BLaER1 (cell line): ENCODE measurements around the gene TTC39C.

Source experiments
- H3K27ac ChIP-seq: shearing (Covaris generic); formaldehyde crosslinking; 2 replicates; pipeline ENCODE4 v1.8.1; 2022
- H3K27me3 ChIP-seq: shearing (Covaris generic); formaldehyde crosslinking; 2 replicates; pipeline ENCODE4 v1.8.1; 2022
- H3K36me3 ChIP-seq: shearing (Covaris generic); formaldehyde crosslinking; 2 replicates; pipeline ENCODE4 v1.8.1; 2022
- H3K4me1 ChIP-seq: shearing (Covaris generic); formaldehyde crosslinking; 2 replicates; pipeline ENCODE4 v1.8.1; 2022
- H3K4me2 ChIP-seq: shearing (Covaris generic); formaldehyde crosslinking; 2 replicates; pipeline ENCODE4 v1.8.1; 2022
- H3K4me3 ChIP-seq: shearing (Covaris generic); formaldehyde crosslinking; 2 replicates; pipeline ENCODE4 v1.8.1; 2022
- H3K9ac ChIP-seq: shearing (Covaris generic); formaldehyde crosslinking; 2 replicates; pipeline ENCODE4 v1.8.1; 2022
- H3K9me3 ChIP-seq: shearing (Covaris generic); formaldehyde crosslinking; 2 replicates; pipeline ENCODE4 v1.8.1; 2022
- H4K20me1 ChIP-seq: shearing (Covaris generic); formaldehyde crosslinking; 2 replicates; pipeline ENCODE4 v1.8.1; 2022
- Cebpa-rat ChIP-seq: shearing (Covaris generic); IDR thresholded peaks from 2 replicates; pipeline ENCODE4 v1.8.1; 2022

Gene TTC39C

DNA sequence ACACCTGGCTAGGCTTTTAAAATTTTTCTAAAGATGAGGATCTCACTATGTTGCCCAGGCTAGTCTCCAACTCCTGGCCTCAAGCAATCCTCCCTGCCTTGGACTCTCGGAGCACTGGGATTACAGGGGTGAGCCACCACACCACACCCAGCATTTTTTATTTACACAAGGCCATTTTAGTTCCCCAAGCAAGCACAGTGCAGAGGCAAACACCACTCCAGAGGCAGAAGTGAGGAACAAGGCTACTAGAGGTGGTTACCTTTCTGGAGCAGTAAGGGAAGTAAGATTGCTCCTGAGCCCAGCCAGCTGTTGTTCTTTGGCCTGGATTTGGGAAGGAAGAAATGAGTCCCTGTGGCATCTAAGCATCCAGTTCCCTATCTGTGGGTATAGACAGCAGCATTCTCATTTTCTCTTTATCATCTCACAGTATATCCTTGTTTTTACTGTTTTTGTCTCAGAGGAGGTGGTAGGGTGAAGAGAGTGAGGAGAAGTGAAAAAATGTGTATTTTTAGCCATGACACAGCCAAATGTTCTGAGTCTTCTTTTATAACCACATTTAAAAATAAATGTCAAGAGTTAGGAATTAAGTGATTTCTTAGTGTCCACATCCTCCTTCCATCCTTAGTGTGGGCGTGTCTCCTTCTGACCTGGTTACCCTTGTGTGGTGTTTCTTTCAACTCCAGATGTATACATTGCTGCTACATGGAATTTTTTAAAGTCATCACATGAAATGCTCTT is 10.5 kb upstream of the TTC39C start:
- no peak for TF ChIP-seq Cebpa-rat
- no peaks in the 10 kb centered on the region for H3K36me3 ChIP-seq
- H3K9ac ChIP-seq, result no peak overlapping the region
- H4K20me1 ChIP-seq, result no peaks in the 10 kb centered on the region
- no peaks in the 10 kb centered on the region for H3K9me3 ChIP-seq
- H3K4me1 ChIP-seq, result peaks cover 17% of the 10 kb centered on the region
- H3K4me3 ChIP-seq, result no peak overlapping the region
- peak overlapping the region; percentile 1; the same call in 1 of the 2 replicates for H3K4me2 ChIP-seq
- no peaks in the 10 kb centered on the region for H3K27me3 ChIP-seq
- no peak overlapping the region for H3K27ac ChIP-seq

DNA sequence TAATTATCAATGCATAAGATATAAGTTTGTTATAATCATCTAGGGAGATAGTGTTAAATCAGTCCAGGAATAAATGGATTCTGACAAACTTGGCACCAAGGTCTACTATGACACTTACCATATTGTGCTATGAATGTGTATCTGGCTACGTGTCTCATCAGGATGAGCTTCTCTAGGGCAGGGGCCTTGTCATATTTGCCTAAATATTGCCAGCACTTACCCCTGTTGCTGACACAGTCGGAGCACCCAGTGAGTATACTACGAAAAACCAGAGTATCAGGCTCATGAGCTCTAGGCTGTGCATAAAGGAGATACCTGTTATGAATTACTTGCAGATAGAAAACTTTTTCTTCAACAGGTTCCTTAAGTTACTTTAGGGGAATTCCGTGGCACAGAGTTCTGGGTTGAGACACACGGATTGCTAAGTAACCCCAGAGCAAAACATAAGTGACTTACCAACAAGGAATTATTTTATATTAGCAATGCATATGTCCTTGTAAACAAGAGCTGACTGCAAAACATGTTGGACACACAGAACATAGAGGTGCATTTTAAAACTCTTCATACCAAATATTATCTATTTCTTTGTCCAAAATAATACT is 7.7 kb upstream of the TTC39C start:
- H3K27ac ChIP-seq, result no peak overlapping the region
- no peak overlapping the region for H3K4me3 ChIP-seq
- H3K4me1 ChIP-seq, result peaks cover 44% of the 10 kb centered on the region
- H3K27me3 ChIP-seq, result no peaks in the 10 kb centered on the region
- no peak overlapping the region for H3K9ac ChIP-seq
- H3K4me2 ChIP-seq, result no peak overlapping the region
- no peaks in the 10 kb centered on the region for H3K9me3 ChIP-seq
- TF ChIP-seq Cebpa-rat, result no peak
- H4K20me1 ChIP-seq, result no peaks in the 10 kb centered on the region
- H3K36me3 ChIP-seq, result no peaks in the 10 kb centered on the region

DNA sequence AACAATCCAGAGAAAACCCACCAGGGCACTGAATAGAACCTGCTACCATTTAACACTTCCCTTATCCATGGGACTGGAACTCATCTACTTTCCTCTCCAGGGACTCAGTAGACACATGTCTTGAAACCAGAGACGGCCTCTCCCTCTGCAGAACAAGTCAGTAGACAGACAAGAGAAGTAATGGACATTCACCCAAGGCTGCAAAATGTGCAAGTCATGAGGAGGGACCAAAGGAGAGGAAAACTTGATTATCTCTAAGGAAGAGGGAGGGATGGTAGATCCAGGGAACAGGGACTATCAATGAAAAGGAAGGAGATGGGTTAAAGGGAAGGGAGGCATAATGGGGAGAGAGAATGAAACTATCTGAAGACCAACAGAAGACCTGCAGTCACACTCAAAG is 5.3 kb upstream of the TTC39C start:
- Histone ChIP-seq H3K36me3 (no peaks in the 10 kb centered on the region), H3K4me2 (peak overlapping the region; percentile 82), H3K4me1 (peaks cover 58% of the 10 kb centered on the region)

DNA sequence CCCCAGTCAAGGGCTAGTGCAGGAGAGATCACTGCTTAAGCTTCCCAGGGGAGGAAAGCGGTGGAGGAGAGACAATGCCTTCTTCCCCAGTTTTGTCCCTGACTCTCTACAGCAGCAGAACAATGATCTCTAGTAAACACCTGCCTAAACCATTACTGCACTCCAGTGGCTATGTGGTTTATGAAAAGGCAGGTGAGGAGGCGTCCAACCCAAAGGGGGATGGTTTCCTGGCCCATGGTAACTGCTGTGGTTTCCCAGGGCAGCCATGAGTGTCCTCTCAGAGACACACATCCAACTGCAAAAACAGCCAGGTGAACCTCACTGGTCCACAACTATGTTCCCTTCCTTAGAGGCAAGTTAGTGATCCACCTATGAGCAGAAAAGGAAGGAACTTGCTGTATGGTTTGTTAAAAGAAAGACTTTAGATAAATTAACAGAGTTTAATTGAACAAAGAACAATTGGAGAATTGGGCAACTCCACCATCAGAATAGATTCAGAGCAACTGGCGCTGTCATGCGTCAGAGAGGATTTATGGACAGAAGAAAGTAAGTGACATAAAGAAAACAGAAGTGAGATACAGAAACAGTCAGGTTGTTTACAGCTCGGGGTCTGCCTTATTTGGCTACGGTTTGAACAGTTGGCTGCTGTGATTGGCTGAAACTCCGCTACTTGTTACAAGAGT is 4.8 kb upstream of the TTC39C start:
- Histone ChIP-seq H3K27ac (peak overlapping the region; percentile 38), H3K4me3 (no peak overlapping the region), H3K4me1 (peaks cover 53% of the 10 kb centered on the region), H3K27me3 (no peaks in the 10 kb centered on the region), H3K9ac (no peak overlapping the region; the same call in 1 of the 2 replicates), H3K36me3 (no peaks in the 10 kb centered on the region), H4K20me1 (no peaks in the 10 kb centered on the region), H3K4me2 (peak overlapping the region; percentile 82), H3K9me3 (no peaks in the 10 kb centered on the region)
- no peak for TF ChIP-seq Cebpa-rat

More for the DNA sequence above, 5.3 kb upstream of the TTC39C start:
- Histone ChIP-seq H3K4me3 (no peak overlapping the region), H4K20me1 (no peaks in the 10 kb centered on the region), H3K27ac (peak overlapping the region; percentile 38), H3K27me3 (no peaks in the 10 kb centered on the region), H3K9ac (no peak overlapping the region), H3K9me3 (no peaks in the 10 kb centered on the region)
- no peak for TF ChIP-seq Cebpa-rat

DNA sequence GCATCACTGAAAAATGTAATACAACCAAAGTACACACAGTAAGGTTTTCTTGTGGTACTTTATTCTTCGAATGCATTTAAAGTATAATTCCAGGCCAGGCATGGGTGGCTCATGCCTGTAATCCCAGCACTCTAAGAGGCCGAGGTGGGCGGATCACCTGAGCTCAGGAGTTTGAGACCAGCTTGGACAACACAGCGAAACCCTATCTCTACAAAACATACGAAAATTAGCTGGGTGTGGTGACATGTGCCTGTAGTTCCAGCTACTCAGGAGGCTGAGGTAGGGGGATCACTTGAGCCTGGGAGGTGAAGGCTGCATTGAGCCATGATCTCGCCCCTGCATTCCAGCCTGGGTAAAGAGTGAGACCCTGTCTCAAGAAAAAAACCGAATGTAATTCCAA is 3.9 kb upstream of the TTC39C start:
- H3K4me1 ChIP-seq, result peaks cover 52% of the 10 kb centered on the region
- H3K4me3 ChIP-seq, result no peak overlapping the region

DNA sequence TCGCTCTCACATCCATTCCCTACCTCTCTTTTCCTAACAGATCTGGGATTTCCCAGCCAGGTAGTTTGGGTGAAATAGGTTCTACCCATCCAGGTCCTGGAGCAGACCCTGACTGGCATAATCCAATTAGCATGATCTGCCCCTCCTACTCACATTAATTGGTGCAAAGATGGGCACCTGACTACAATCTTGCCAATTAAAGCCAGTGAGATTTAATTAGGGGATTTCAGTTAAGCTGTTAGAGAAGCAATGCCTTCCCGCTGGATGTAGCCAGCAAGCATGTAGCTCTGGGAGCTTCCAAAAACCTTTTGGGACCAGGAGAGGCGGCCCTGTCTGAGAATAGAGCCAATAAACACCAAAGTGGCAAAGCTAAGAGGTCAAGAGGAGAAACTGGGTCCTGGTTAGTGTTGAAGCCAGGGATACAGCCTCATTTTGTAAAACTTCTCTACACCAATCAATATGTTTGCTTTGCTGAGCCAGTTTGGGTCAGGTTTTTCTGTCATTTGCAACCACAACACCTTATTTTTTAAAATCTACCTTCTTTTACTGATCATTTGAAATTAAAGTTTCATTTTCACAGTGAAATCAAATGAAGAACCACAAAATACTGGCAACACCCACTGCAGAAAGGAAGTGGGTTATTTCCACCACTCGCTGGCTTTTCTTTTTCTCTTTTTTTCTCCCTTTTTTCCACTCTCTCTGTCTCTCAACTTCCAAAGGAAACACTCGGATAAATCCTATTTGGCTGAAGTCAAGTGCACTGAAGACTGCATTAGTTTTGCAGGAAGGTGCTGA is 3.2 kb upstream of the TTC39C start:
- H3K27me3 ChIP-seq, result no peaks in the 10 kb centered on the region
- peak overlapping the region; percentile 82 for H3K4me2 ChIP-seq
- H3K36me3 ChIP-seq, result no peaks in the 10 kb centered on the region
- peaks cover 57% of the 10 kb centered on the region for H3K4me1 ChIP-seq
- H4K20me1 ChIP-seq, result peaks cover under 1% of the 10 kb centered on the region
- H3K9me3 ChIP-seq, result no peaks in the 10 kb centered on the region
- H3K4me3 ChIP-seq, result no peak overlapping the region
- H3K9ac ChIP-seq, result no peak overlapping the region
- peak overlapping the region; percentile 57; the same call in 1 of the 2 replicates for H3K27ac ChIP-seq
- no peak for TF ChIP-seq Cebpa-rat

More for the DNA sequence above, 3.9 kb upstream of the TTC39C start:
- Histone ChIP-seq H3K9ac (no peak overlapping the region), H4K20me1 (no peaks in the 10 kb centered on the region), H3K9me3 (no peaks in the 10 kb centered on the region), H3K4me2 (peak overlapping the region; percentile 82), H3K27me3 (no peaks in the 10 kb centered on the region), H3K36me3 (no peaks in the 10 kb centered on the region), H3K27ac (no peak overlapping the region)
- no peak for TF ChIP-seq Cebpa-rat

DNA sequence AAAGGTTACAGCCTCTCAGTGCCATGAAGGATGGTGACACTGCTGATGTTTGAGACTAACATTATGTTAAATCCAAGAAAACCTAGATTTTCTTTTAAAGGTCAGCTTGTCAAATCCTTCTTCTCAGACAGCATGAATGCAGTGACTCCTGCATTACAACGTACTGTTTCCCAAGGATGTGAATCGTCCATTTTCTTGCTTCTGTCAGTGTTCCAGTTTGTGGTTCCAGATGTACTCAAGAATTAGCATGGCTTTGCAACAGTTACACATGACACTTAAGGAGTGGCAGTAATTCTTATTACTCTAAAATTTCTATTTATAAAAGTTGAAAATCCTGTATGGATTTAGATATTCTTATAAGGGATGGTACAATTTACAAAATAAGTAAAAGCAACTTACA is 1.5 kb upstream of the TTC39C start:
- Histone ChIP-seq H3K27ac (no peak overlapping the region), H3K9me3 (no peaks in the 10 kb centered on the region), H4K20me1 (peaks cover 17% of the 10 kb centered on the region), H3K27me3 (no peaks in the 10 kb centered on the region), H3K36me3 (no peaks in the 10 kb centered on the region), H3K4me3 (no peak overlapping the region), H3K9ac (no peak overlapping the region), H3K4me2 (peak overlapping the region; percentile 82; the same call in 1 of the 2 replicates), H3K4me1 (peaks cover 75% of the 10 kb centered on the region)
- TF ChIP-seq Cebpa-rat, result no peak

DNA sequence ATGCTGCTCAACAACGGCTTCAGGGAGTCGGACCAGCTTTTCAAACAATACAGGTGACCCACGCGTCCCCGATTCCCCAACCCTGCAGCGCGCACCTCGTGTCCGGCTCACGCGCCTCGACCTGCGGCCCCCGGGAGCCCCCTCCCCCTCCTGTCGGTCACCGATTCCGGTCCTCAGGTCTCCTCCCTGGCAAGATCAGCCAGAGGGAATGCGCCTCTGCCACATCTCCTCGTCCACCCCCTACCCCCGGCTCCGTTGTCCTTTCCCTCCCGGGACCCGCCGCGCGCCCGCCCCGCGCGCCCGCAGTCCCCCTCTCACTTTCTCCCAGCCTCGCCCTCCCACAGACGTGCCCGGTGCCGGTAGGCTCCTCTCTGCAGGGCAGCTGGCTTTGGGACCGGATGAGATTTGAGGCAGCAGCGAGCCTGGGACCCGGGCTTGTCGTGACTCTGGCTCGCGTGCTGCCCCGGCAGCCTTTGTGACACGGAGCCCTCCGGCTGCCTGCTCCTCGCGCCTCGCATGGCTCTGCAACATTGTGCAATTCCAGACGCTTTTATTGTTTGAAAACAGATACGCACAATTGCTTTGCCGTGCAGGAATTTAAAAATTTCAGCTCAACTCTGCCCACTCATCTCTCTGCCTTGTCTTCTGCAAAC is 558 bp downstream of the TTC39C start:
- peaks cover 80% of the 10 kb centered on the region for H3K4me1 ChIP-seq
- peak overlapping the region; percentile 94 for H3K27ac ChIP-seq
- H3K9ac ChIP-seq, result peak overlapping the region; percentile 95
- H3K36me3 ChIP-seq, result no peaks in the 10 kb centered on the region
- peak overlapping the region; percentile 92 for H3K4me3 ChIP-seq
- TF ChIP-seq Cebpa-rat, result peak; percentile 87
- H3K27me3 ChIP-seq, result no peaks in the 10 kb centered on the region
- peaks cover 38% of the 10 kb centered on the region for H4K20me1 ChIP-seq
- peak overlapping the region; percentile 88 for H3K4me2 ChIP-seq
- no peaks in the 10 kb centered on the region for H3K9me3 ChIP-seq
